ENCODE data around the gene RUNX2. TPM values are rescaled to one million over a fixed set of nuclear protein-coding genes. Genes with fewer than 3 reads are reported as not detected.

Gene RUNX2
- total and polyA plus RNA-seq, 8 donors, result 0.09 to 3.8 (median 0.35) TPM

GRCh38 chr6:45626087-45626891 is 298.2 kb downstream of the RUNX2 start:
- no peaks in the 10 kb centered on the region for H3K27me3 ChIP-seq
- WGBS, 2 donors, result 66 to 77% methylated on average over 5 of the region's 5 CpGs
- DNase-seq (no peak), ATAC-seq (no peak), FAIRE-seq (no peak)
- no peaks in the 10 kb centered on the region for H3K9me3 ChIP-seq
- no peaks in the 10 kb centered on the region for H3K4me1 ChIP-seq
- no peaks in the 10 kb centered on the region for H3K36me3 ChIP-seq
- TF ChIP-seq, protein P1, sequence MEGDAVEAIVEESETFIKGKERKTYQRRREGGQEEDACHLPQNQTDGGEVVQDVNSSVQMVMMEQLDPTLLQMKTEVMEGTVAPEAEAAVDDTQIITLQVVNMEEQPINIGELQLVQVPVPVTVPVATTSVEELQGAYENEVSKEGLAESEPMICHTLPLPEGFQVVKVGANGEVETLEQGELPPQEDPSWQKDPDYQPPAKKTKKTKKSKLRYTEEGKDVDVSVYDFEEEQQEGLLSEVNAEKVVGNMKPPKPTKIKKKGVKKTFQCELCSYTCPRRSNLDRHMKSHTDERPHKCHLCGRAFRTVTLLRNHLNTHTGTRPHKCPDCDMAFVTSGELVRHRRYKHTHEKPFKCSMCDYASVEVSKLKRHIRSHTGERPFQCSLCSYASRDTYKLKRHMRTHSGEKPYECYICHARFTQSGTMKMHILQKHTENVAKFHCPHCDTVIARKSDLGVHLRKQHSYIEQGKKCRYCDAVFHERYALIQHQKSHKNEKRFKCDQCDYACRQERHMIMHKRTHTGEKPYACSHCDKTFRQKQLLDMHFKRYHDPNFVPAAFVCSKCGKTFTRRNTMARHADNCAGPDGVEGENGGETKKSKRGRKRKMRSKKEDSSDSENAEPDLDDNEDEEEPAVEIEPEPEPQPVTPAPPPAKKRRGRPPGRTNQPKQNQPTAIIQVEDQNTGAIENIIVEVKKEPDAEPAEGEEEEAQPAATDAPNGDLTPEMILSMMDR (IDR thresholded peaks at IDR 0.05), result no peak
- H3K27ac ChIP-seq, result no peak overlapping the region
- H3K4me3 ChIP-seq, result no peak overlapping the region
- intact Hi-C loops (cut with DNase I), result no loop called here

- ATAC-seq (peak in 1 of 4 donors; percentile 17), FAIRE-seq (no peak), DNase-seq (no peak)
- TF ChIP-seq, protein P1 (IDR thresholded peaks at IDR 0.05), result no peak
- no peaks in the 10 kb centered on the region for H3K36me3 ChIP-seq
- intact Hi-C loops (cut with DNase I), result no loop called here
- no peaks in the 10 kb centered on the region for H3K27me3 ChIP-seq
- WGBS, 2 donors, result 62% methylated on average over 2 of the region's 2 CpGs
- no peaks in the 10 kb centered on the region for H3K4me1 ChIP-seq
- H3K9me3 ChIP-seq, result no peaks in the 10 kb centered on the region
- H3K4me3 ChIP-seq, result no peak overlapping the region
- no peak overlapping the region for H3K27ac ChIP-seq
Measured at GRCh38 chr6:45630314-45630713, 302.2 kb downstream of the RUNX2 start.

DNA sequence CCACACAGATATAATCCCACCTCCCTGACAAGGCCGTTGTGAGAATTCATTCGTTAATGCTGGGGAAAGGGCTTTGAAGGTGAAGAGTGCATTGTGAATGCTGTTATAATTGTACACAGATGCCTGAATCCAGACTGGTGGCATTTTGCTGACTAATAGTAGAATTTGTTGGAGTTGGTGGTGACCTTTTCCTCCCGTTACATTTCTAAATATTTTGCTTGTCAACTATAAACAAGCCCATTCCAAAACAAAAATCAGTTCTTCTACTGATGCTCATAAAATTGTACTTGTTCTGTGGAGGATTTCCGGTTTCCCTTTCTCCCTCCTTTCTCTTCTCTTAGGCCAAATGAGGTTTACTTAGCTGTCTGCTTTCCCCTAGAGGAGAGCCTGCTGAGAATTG is 302.7 kb downstream of the RUNX2 start:
- DNase-seq, result no peak
- TF ChIP-seq, protein P1 (IDR thresholded peaks at IDR 0.05), result no peak
- ATAC-seq, result no peak
- intact Hi-C loops (cut with DNase I), result no loop called here
- H3K27ac ChIP-seq, result no peak overlapping the region
- no peaks in the 10 kb centered on the region for H3K9me3 ChIP-seq
- no peak overlapping the region for H3K4me3 ChIP-seq
- H3K27me3 ChIP-seq, result no peaks in the 10 kb centered on the region
- no peaks in the 10 kb centered on the region for H3K4me1 ChIP-seq
- no peak for FAIRE-seq
- no peaks in the 10 kb centered on the region for H3K36me3 ChIP-seq
- WGBS, 2 donors, result 47 to 59% methylated on average over 4 of the region's 4 CpGs

DNA sequence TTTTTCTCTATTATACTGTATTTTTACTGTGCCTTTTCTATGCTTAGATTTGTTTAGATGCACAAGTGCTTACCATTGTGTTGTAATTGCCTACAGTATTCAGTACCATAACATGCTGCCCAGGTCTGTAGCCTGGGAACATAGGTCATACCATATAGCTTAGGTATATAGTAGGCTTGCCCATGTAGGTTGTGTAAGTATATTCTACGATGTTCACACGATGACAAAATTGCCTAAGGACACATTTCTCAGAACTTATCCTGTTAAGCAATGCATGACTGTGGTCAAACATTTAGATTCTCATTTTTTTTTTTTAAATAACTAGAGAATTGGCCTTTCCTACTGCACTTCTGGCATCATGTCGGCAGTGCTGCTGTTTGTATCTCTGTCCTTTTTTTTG is 303.3 kb downstream of the RUNX2 start:
- TF ChIP-seq, protein P1 (IDR thresholded peaks at IDR 0.05), result no peak
- FAIRE-seq, result no peak
- WGBS, 2 donors, result 87 to 92% methylated on average over 3 of the region's 3 CpGs

GRCh38 chr6:45633272-45633908 is 305.3 kb downstream of the RUNX2 start:
- DNase-seq, result no peak
- H3K27me3 ChIP-seq, result no peaks in the 10 kb centered on the region
- H3K27ac ChIP-seq, result no peak overlapping the region
- intact Hi-C loops (cut with DNase I), result no loop called here
- TF ChIP-seq, protein P1 (IDR thresholded peaks at IDR 0.05), result no peak
- ATAC-seq, result no peak
- H3K36me3 ChIP-seq, result no peaks in the 10 kb centered on the region
- no peaks in the 10 kb centered on the region for H3K4me1 ChIP-seq
- H3K9me3 ChIP-seq, result no peaks in the 10 kb centered on the region
- FAIRE-seq, result no peak
- H3K4me3 ChIP-seq, result no peak overlapping the region
- WGBS, 2 donors, result 68 to 76% methylated on average over 6 of the region's 6 CpGs

More for the DNA sequence above, 303.3 kb downstream of the RUNX2 start:
- intact Hi-C loops (cut with DNase I), result no loop called here
- H3K27me3 ChIP-seq, result no peaks in the 10 kb centered on the region
- H3K4me3 ChIP-seq, result no peak overlapping the region
- DNase-seq, result no peak
- ATAC-seq, result no peak
- H3K9me3 ChIP-seq, result no peaks in the 10 kb centered on the region
- no peaks in the 10 kb centered on the region for H3K4me1 ChIP-seq
- no peak overlapping the region for H3K27ac ChIP-seq
- H3K36me3 ChIP-seq, result no peaks in the 10 kb centered on the region

Data from pancreas (tissue), 10 donors.